ENCODE measurements around the gene CRABP1.

Gene CRABP1

GRCh38 chr15:78388865-78389264, 48.7 kb downstream of the CRABP1 start:
- Histone ChIP-seq H3K9ac (ENCODE audit: low read length) (no peak overlapping the region), H3K27ac (ENCODE audit: low read depth, low read length) (no peak overlapping the region), H3K27me3 (ENCODE audit: control insufficient read depth in 1 of 2, insufficient read depth in 2 of 2, low read length in 2 of 2) (no peaks in the 10 kb centered on the region), H3K4me1 (ENCODE audit: insufficient read depth, low read length) (peaks cover 16% of the 10 kb centered on the region), H3K9me3 (ENCODE audit: low read length) (no peaks in the 10 kb centered on the region), H3K36me3 (ENCODE audit: insufficient read depth, low read length) (no peaks in the 10 kb centered on the region), H3K4me3 (ENCODE audit: low read depth in 1 of 2, low read length in 2 of 2) (no peak overlapping the region)

GRCh38 chr15:78389322-78389721, 49.2 kb downstream of the CRABP1 start:
- no peaks in the 10 kb centered on the region for H3K9me3 ChIP-seq (ENCODE audit: low read length)
- no peak overlapping the region for H3K27ac ChIP-seq (ENCODE audit: low read depth, low read length)
- no peak overlapping the region for H3K9ac ChIP-seq (ENCODE audit: low read length)
- no peak overlapping the region for H3K4me3 ChIP-seq (ENCODE audit: low read depth in 1 of 2, low read length in 2 of 2)
- H3K36me3 ChIP-seq (ENCODE audit: insufficient read depth, low read length), result no peaks in the 10 kb centered on the region
- no peaks in the 10 kb centered on the region for H3K27me3 ChIP-seq (ENCODE audit: control insufficient read depth in 1 of 2, insufficient read depth in 2 of 2, low read length in 2 of 2)
- H3K4me1 ChIP-seq (ENCODE audit: insufficient read depth, low read length), result peaks cover 16% of the 10 kb centered on the region

- Histone ChIP-seq H3K9ac (ENCODE audit: low read length) (no peak overlapping the region), H3K36me3 (ENCODE audit: insufficient read depth, low read length) (no peaks in the 10 kb centered on the region), H3K9me3 (ENCODE audit: low read length) (no peaks in the 10 kb centered on the region), H3K4me1 (ENCODE audit: insufficient read depth, low read length) (peaks cover 16% of the 10 kb centered on the region), H3K4me3 (ENCODE audit: low read depth in 1 of 2, low read length in 2 of 2) (no peak overlapping the region), H3K27ac (ENCODE audit: low read depth, low read length) (no peak overlapping the region), H3K27me3 (ENCODE audit: control insufficient read depth in 1 of 2, insufficient read depth in 2 of 2, low read length in 2 of 2) (no peaks in the 10 kb centered on the region)
Observed at GRCh38 chr15:78389738-78390137, 49.6 kb downstream of the CRABP1 start.

- no peak overlapping the region for H3K27ac ChIP-seq (ENCODE audit: low read depth, low read length)
- no peak overlapping the region for H3K4me3 ChIP-seq (ENCODE audit: low read depth in 1 of 2, low read length in 2 of 2)
- H3K9ac ChIP-seq (ENCODE audit: low read length), result no peak overlapping the region
- no peaks in the 10 kb centered on the region for H3K36me3 ChIP-seq (ENCODE audit: insufficient read depth, low read length)
- H3K9me3 ChIP-seq (ENCODE audit: low read length), result no peaks in the 10 kb centered on the region
- peaks cover 16% of the 10 kb centered on the region for H3K4me1 ChIP-seq (ENCODE audit: insufficient read depth, low read length)
- H3K27me3 ChIP-seq (ENCODE audit: control insufficient read depth in 1 of 2, insufficient read depth in 2 of 2, low read length in 2 of 2), result no peaks in the 10 kb centered on the region
Observed at GRCh38 chr15:78390242-78390641, 50.1 kb downstream of the CRABP1 start.

- Histone ChIP-seq H3K36me3 (ENCODE audit: insufficient read depth, low read length) (no peaks in the 10 kb centered on the region), H3K9me3 (ENCODE audit: low read length) (no peaks in the 10 kb centered on the region), H3K9ac (ENCODE audit: low read length) (no peak overlapping the region), H3K4me1 (ENCODE audit: insufficient read depth, low read length) (peaks cover 16% of the 10 kb centered on the region), H3K4me3 (ENCODE audit: low read depth in 1 of 2, low read length in 2 of 2) (no peak overlapping the region), H3K27ac (ENCODE audit: low read depth, low read length) (no peak overlapping the region), H3K27me3 (ENCODE audit: control insufficient read depth in 1 of 2, insufficient read depth in 2 of 2, low read length in 2 of 2) (no peaks in the 10 kb centered on the region)
Observed at GRCh38 chr15:78390826-78391225, 50.7 kb downstream of the CRABP1 start.

- Histone ChIP-seq H3K4me3 (ENCODE audit: low read depth in 1 of 2, low read length in 2 of 2) (no peak overlapping the region), H3K9me3 (ENCODE audit: low read length) (no peaks in the 10 kb centered on the region), H3K27ac (ENCODE audit: low read depth, low read length) (no peak overlapping the region), H3K27me3 (ENCODE audit: control insufficient read depth in 1 of 2, insufficient read depth in 2 of 2, low read length in 2 of 2) (no peaks in the 10 kb centered on the region), H3K4me1 (ENCODE audit: insufficient read depth, low read length) (peaks cover 15% of the 10 kb centered on the region), H3K36me3 (ENCODE audit: insufficient read depth, low read length) (no peaks in the 10 kb centered on the region), H3K9ac (ENCODE audit: low read length) (no peak overlapping the region)
Observed at GRCh38 chr15:78391781-78392180, 51.6 kb downstream of the CRABP1 start.

- H3K27ac ChIP-seq (ENCODE audit: low read depth, low read length), result no peak overlapping the region
- no peak overlapping the region for H3K9ac ChIP-seq (ENCODE audit: low read length)
- no peak overlapping the region for H3K4me3 ChIP-seq (ENCODE audit: low read depth in 1 of 2, low read length in 2 of 2)
- no peaks in the 10 kb centered on the region for H3K36me3 ChIP-seq (ENCODE audit: insufficient read depth, low read length)
- no peaks in the 10 kb centered on the region for H3K27me3 ChIP-seq (ENCODE audit: control insufficient read depth in 1 of 2, insufficient read depth in 2 of 2, low read length in 2 of 2)
- peaks cover 15% of the 10 kb centered on the region for H3K4me1 ChIP-seq (ENCODE audit: insufficient read depth, low read length)
- no peaks in the 10 kb centered on the region for H3K9me3 ChIP-seq (ENCODE audit: low read length)
Observed at GRCh38 chr15:78392430-78392829, 52.3 kb downstream of the CRABP1 start.

GRCh38 chr15:78393137-78393536, 53.0 kb downstream of the CRABP1 start:
- Histone ChIP-seq H3K4me1 (ENCODE audit: insufficient read depth, low read length) (peaks cover 14% of the 10 kb centered on the region), H3K27ac (ENCODE audit: low read depth, low read length) (no peak overlapping the region), H3K9me3 (ENCODE audit: low read length) (no peaks in the 10 kb centered on the region), H3K36me3 (ENCODE audit: insufficient read depth, low read length) (no peaks in the 10 kb centered on the region), H3K27me3 (ENCODE audit: control insufficient read depth in 1 of 2, insufficient read depth in 2 of 2, low read length in 2 of 2) (no peaks in the 10 kb centered on the region), H3K9ac (ENCODE audit: low read length) (no peak overlapping the region), H3K4me3 (ENCODE audit: low read depth in 1 of 2, low read length in 2 of 2) (no peak overlapping the region)

- H3K9ac ChIP-seq (ENCODE audit: low read length), result no peak overlapping the region
- H3K27ac ChIP-seq (ENCODE audit: low read depth, low read length), result no peak overlapping the region
- H3K36me3 ChIP-seq (ENCODE audit: insufficient read depth, low read length), result no peaks in the 10 kb centered on the region
- H3K4me1 ChIP-seq (ENCODE audit: insufficient read depth, low read length), result peaks cover 14% of the 10 kb centered on the region
- no peaks in the 10 kb centered on the region for H3K9me3 ChIP-seq (ENCODE audit: low read length)
- no peaks in the 10 kb centered on the region for H3K27me3 ChIP-seq (ENCODE audit: control insufficient read depth in 1 of 2, insufficient read depth in 2 of 2, low read length in 2 of 2)
- H3K4me3 ChIP-seq (ENCODE audit: low read depth in 1 of 2, low read length in 2 of 2), result no peak overlapping the region
Observed at GRCh38 chr15:78394026-78394425, 53.9 kb downstream of the CRABP1 start.

- no peak overlapping the region for H3K4me3 ChIP-seq (ENCODE audit: low read depth in 1 of 2, low read length in 2 of 2)
- no peaks in the 10 kb centered on the region for H3K27me3 ChIP-seq (ENCODE audit: control insufficient read depth in 1 of 2, insufficient read depth in 2 of 2, low read length in 2 of 2)
- no peaks in the 10 kb centered on the region for H3K9me3 ChIP-seq (ENCODE audit: low read length)
- no peak overlapping the region for H3K27ac ChIP-seq (ENCODE audit: low read depth, low read length)
- peaks cover 14% of the 10 kb centered on the region for H3K4me1 ChIP-seq (ENCODE audit: insufficient read depth, low read length)
- no peaks in the 10 kb centered on the region for H3K36me3 ChIP-seq (ENCODE audit: insufficient read depth, low read length)
- no peak overlapping the region for H3K9ac ChIP-seq (ENCODE audit: low read length)
Observed at GRCh38 chr15:78394981-78395616, 54.9 kb downstream of the CRABP1 start.

GRCh38 chr15:78396186-78396814, 56.1 kb downstream of the CRABP1 start:
- no peaks in the 10 kb centered on the region for H3K36me3 ChIP-seq (ENCODE audit: insufficient read depth, low read length)
- no peaks in the 10 kb centered on the region for H3K9me3 ChIP-seq (ENCODE audit: low read length)
- no peak overlapping the region for H3K4me3 ChIP-seq (ENCODE audit: low read depth in 1 of 2, low read length in 2 of 2)
- H3K27me3 ChIP-seq (ENCODE audit: control insufficient read depth in 1 of 2, insufficient read depth in 2 of 2, low read length in 2 of 2), result no peaks in the 10 kb centered on the region
- no peak overlapping the region for H3K9ac ChIP-seq (ENCODE audit: low read length)
- H3K4me1 ChIP-seq (ENCODE audit: insufficient read depth, low read length), result peaks cover 14% of the 10 kb centered on the region
- H3K27ac ChIP-seq (ENCODE audit: low read depth, low read length), result no peak overlapping the region

- no peak overlapping the region for H3K27ac ChIP-seq (ENCODE audit: low read depth, low read length)
Observed at GRCh38 chr15:78396976-78397375, 56.8 kb downstream of the CRABP1 start.

More at GRCh38 chr15:78396976-78397375, 56.8 kb downstream of the CRABP1 start:
- no peaks in the 10 kb centered on the region for H3K36me3 ChIP-seq (ENCODE audit: insufficient read depth, low read length)
- H3K9ac ChIP-seq (ENCODE audit: low read length), result no peak overlapping the region
- H3K4me1 ChIP-seq (ENCODE audit: insufficient read depth, low read length), result peaks cover 14% of the 10 kb centered on the region
- H3K9me3 ChIP-seq (ENCODE audit: low read length), result no peaks in the 10 kb centered on the region
- no peak overlapping the region for H3K4me3 ChIP-seq (ENCODE audit: low read depth in 1 of 2, low read length in 2 of 2)
- H3K27me3 ChIP-seq (ENCODE audit: control insufficient read depth in 1 of 2, insufficient read depth in 2 of 2, low read length in 2 of 2), result no peaks in the 10 kb centered on the region
